Measurements from ENCODE around the gene GADL1.

GADL1 gene

DNA sequence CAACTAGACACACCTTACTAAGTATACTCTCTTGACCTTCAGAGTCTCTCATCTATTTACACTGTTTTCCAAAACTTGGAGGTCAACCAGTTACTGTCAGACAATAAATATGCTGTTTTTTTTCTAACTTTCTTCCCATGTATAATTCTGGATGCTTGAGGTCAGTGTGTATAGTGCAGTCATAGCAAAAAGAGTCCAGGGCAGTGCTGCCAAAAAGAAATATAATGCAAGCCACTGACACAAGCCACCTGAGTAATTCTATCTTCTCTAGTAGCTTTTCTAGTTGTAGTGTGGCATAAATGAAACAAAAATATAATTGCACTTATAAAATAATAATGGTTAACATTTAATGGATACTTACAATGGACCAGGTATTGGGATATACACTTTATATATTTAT, 21.6 kb downstream of the GADL1 start:
- TF ChIP-seq CTCF (conservative IDR thresholded peaks at IDR 0.05; ENCODE audit: low read depth), result no peak
- CTCF ChIA-PET, result interaction anchor here (0.6 to 0.7 kb wide), 2 partner anchors 761 to 831 kb away, joined by 3 read pairs; no protein-coding TSS in a partner anchor
- POLR2A ChIA-PET (ENCODE audit: low non-redundant PET), result no interaction called here
- H3K27ac ChIP-seq, result no peak overlapping the region
- no peak for DNase-seq (ENCODE audit: low spot score)

DNA sequence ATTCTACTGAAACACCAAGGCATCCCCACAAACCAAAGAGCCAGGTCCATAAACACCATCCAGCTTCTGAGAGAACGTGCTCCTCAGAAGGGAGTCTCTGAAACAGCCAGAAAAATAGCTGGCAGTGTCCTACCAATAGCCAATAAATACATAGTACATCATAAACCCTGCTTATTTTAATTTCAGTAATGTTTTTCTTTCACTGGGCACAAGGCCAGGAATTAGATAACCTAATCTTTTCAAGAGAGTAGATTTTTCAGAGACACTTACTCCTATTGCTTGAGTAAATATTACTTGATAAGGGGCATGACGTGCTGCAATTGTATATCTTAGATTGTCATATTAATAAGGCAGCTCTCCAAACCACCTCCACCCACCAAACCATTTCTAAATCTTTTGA, 22.7 kb downstream of the GADL1 start:
- DNase-seq (ENCODE audit: low spot score), result no peak
- H3K27ac ChIP-seq, result no peak overlapping the region
- POLR2A ChIA-PET (ENCODE audit: low non-redundant PET), result no interaction called here
- TF ChIP-seq CTCF (conservative IDR thresholded peaks at IDR 0.05; ENCODE audit: low read depth), result no peak
- CTCF ChIA-PET, result no interaction called here

GRCh38 chr3:30864836-30865235, 29.6 kb downstream of the GADL1 start:
- ChIA-PET POLR2A (ENCODE audit: low non-redundant PET) (no interaction called here), CTCF (no interaction called here)
- no peak overlapping the region for H3K27ac ChIP-seq
- no peak for TF ChIP-seq CTCF (conservative IDR thresholded peaks at IDR 0.05; ENCODE audit: low read depth)
- DNase-seq (ENCODE audit: low spot score), result no peak

DNA sequence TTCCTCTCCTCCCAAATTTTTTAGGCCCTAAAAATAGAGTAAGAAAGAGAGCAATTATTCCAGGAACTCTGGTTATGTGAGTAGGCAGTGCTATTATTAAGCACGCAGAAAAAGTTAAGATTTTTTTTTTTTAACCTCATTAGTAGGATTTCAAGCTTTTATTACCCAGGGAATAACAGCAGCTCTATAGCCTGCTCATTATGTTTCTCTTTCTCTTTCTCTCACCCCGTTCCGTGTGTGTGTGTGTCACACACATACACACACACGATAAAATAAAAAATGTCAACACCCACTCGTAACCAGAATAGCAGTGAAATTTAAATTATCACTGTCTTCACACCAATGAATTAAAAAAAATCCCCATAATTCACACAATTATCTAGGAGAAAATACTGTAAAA, 30.3 kb downstream of the GADL1 start:
- DNase-seq (ENCODE audit: low spot score), result no peak
- no peak overlapping the region for H3K27ac ChIP-seq
- POLR2A ChIA-PET (ENCODE audit: low non-redundant PET), result no interaction called here
- CTCF ChIA-PET, result no interaction called here
- no peak for TF ChIP-seq CTCF (conservative IDR thresholded peaks at IDR 0.05; ENCODE audit: low read depth)

DNA sequence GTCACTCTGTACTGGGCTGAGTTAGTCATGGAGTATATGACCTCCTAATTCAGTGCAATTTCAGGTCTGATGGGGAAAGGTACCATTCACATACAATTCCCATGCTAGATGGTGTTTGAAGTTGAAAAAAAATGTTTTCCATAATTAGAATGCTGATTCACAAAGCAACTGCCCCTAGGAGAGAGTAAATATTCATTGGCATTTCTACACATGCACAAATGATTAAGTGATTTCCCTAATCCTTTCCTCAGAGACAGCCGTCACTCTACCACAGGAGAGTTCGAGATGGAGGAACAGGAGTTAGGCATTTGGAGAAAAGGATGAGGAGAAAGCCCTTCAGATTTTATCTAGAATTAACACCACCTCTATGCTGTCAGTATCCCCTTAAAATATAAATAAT, 32.5 kb downstream of the GADL1 start:
- CTCF ChIA-PET, result no interaction called here
- no peak for DNase-seq (ENCODE audit: low spot score)
- H3K27ac ChIP-seq, result no peak overlapping the region
- no peak for TF ChIP-seq CTCF (conservative IDR thresholded peaks at IDR 0.05; ENCODE audit: low read depth)
- POLR2A ChIA-PET (ENCODE audit: low non-redundant PET), result no interaction called here

DNA sequence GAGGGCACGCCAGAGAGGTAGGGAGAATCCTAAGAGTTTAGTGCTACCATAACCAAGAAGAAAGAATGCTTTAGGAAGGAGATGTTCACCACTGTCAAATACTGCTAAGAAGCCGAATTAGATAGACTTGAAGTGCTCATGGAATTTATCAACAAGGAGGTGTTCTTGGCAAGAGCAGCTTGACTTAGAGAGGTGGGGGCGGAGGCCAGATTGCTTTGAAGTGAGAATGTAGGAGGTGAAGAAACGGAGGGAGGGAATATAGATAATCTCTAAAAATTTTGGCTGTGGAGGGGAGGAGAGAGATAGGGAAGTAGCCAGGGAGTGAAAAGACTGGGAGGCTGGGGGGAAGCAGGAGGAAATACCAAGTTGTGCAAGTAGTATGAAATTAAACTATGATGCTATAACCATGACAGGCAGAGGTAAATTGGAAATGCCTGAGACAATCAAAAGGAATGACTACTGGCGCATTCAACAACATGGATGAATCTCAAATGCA, 35.5 kb downstream of the GADL1 start:
- TF ChIP-seq CTCF (conservative IDR thresholded peaks at IDR 0.05; ENCODE audit: low read depth), result no peak
- ChIA-PET CTCF (no interaction called here), POLR2A (ENCODE audit: low non-redundant PET) (no interaction called here)
- H3K27ac ChIP-seq, result no peak overlapping the region
- DNase-seq (ENCODE audit: low spot score), result no peak

Measured in RWPE1 (cell line).